Measurements from ENCODE around the gene OSTF1. TPM values are rescaled to one million over a fixed set of nuclear protein-coding genes. Genes with fewer than 3 reads are reported as not detected.

OSTF1 gene
- total RNA-seq, 3 donors from 2014 or later: 26.9 to 38.9 (median 36.4) TPM

- no peak overlapping the region for H3K4me3 ChIP-seq
- no peak for TF ChIP-seq CTCF (IDR thresholded peaks at IDR 0.05)
- no peak for TF ChIP-seq POLR2A (IDR thresholded peaks at IDR 0.05)
- no peak for TF ChIP-seq POLR2AphosphoS5 (IDR thresholded peaks at IDR 0.05)
- no peak for DNase-seq (ENCODE audit: low spot score in 2 of 2)
- H3K27me3 ChIP-seq: no peaks in the 10 kb centered on the region
- no peaks in the 10 kb centered on the region for H3K9me3 ChIP-seq
- intact Hi-C loops (cut with DNase I; ENCODE audit: low total_unique reads): no loop called here
- no peak overlapping the region for H3K27ac ChIP-seq
- peaks cover 3% of the 10 kb centered on the region for H3K36me3 ChIP-seq
- no peaks in the 10 kb centered on the region for H3K4me1 ChIP-seq
Measured at GRCh38 chr9:75130621-75131230, 42.4 kb downstream of the OSTF1 start.

DNA sequence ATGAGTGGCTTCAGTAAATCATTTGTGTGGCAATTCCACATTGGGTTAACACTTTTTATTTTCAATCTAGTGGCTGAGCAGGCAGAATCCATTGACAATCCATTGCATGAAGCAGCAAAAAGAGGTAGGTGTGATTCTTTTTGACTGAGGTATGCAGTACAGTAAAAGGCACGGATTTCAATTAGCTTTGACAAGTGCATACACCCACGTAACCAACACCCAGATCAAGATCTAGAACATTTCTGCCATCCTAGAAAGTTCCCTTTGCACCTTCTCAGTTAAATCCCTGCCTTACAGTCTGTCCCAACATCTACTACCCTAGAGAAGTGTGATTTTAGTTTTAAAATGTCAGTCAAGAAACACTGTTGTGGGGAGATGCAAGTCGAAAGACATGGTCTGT lies 43.4 kb downstream of the OSTF1 start:
- intact Hi-C loops (cut with DNase I; ENCODE audit: low total_unique reads): no loop called here
- Histone ChIP-seq H3K4me3 (no peak overlapping the region), H3K9me3 (no peaks in the 10 kb centered on the region), H3K27me3 (no peaks in the 10 kb centered on the region), H3K4me1 (no peaks in the 10 kb centered on the region), H3K27ac (no peak overlapping the region), H3K36me3 (peaks cover 3% of the 10 kb centered on the region)
- no peak for TF ChIP-seq POLR2A (IDR thresholded peaks at IDR 0.05)
- no peak for TF ChIP-seq POLR2AphosphoS5 (IDR thresholded peaks at IDR 0.05)
- no peak for TF ChIP-seq CTCF (IDR thresholded peaks at IDR 0.05)
- DNase-seq (ENCODE audit: low spot score in 2 of 2): no peak

DNA sequence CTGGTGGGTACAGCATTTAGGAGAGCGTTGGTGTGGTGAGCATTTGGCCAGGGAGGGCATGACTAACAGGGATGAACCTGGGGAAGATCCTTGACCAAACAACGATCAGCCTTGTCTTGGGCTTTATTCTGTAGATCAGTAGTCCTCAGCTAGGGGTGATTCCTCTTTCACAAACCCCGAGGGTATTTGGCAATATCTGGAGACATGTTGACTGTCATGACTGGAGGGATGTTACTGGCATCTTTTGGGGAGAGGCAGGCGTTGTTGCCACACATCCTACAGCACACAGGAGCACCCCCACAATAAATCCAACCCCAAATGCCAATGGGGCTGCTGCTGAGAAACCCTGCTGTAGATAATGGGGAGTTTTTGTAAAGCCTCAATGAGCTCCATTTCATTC lies 43.9 kb downstream of the OSTF1 start:
- H3K27me3 ChIP-seq: no peaks in the 10 kb centered on the region
- no peak for DNase-seq (ENCODE audit: low spot score in 2 of 2)
- H3K27ac ChIP-seq: no peak overlapping the region
- peaks cover 3% of the 10 kb centered on the region for H3K36me3 ChIP-seq
- H3K9me3 ChIP-seq: no peaks in the 10 kb centered on the region
- intact Hi-C loops (cut with DNase I; ENCODE audit: low total_unique reads): no loop called here
- H3K4me1 ChIP-seq: no peaks in the 10 kb centered on the region
- H3K4me3 ChIP-seq: no peak overlapping the region
- no peak for TF ChIP-seq POLR2A (IDR thresholded peaks at IDR 0.05)

DNA sequence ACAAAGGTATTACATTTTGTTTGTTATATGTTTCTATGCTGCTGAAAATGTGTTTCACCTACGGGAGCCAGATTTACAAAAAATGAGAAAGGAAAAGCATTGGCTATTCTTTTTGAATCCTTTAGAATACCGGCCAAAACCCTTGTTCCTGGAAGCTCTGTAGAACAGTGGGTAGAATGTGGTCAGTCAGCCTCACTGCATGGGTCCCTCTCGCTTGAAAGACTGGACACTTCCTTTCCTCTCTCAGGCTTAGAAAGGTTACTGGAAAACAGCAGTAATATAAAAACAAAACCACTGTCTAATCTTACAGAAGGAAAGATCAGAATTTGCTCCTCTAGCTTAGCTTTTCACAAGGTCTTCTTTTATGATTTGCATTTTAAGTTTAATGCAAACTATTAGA lies 45.1 kb downstream of the OSTF1 start:
- no peak for DNase-seq (ENCODE audit: low spot score in 2 of 2)
- H3K36me3 ChIP-seq: peaks cover 3% of the 10 kb centered on the region
- H3K9me3 ChIP-seq: no peaks in the 10 kb centered on the region
- no peak overlapping the region for H3K4me3 ChIP-seq
- H3K27me3 ChIP-seq: no peaks in the 10 kb centered on the region
- TF ChIP-seq POLR2A (IDR thresholded peaks at IDR 0.05) (no peak), POLR2AphosphoS5 (IDR thresholded peaks at IDR 0.05) (no peak), CTCF (IDR thresholded peaks at IDR 0.05) (no peak)
- H3K4me1 ChIP-seq: no peaks in the 10 kb centered on the region
- intact Hi-C loops (cut with DNase I; ENCODE audit: low total_unique reads): no loop called here
- H3K27ac ChIP-seq: no peak overlapping the region

DNA sequence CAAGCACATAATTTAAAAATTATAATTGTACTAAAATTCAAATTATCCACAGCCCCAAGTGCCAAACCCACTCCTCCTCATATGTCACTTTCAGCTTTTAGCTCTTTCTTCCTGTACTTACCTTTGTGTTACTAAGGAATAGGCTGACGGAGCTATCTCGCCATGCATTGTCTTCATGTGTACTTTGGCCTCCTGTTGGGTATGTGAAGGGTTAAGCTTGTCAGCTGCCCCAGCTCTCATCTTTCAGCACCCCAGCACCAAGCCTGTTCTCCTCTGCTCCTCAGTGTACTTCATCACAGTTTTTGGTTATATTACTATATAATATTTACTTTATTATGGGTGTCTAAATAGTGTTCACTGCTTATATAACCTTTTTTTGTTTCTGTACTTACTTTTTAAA lies 46.2 kb downstream of the OSTF1 start:
- H3K4me1 ChIP-seq: no peaks in the 10 kb centered on the region
- H3K36me3 ChIP-seq: peaks cover 3% of the 10 kb centered on the region
- no peaks in the 10 kb centered on the region for H3K27me3 ChIP-seq
- intact Hi-C loops (cut with DNase I; ENCODE audit: low total_unique reads): no loop called here
- no peak overlapping the region for H3K4me3 ChIP-seq
- DNase-seq (ENCODE audit: low spot score in 2 of 2): no peak
- no peak for TF ChIP-seq POLR2A (IDR thresholded peaks at IDR 0.05)
- TF ChIP-seq CTCF (IDR thresholded peaks at IDR 0.05): no peak
- H3K9me3 ChIP-seq: no peaks in the 10 kb centered on the region
- H3K27ac ChIP-seq: no peak overlapping the region

Data from breast epithelium (tissue), 4 donors.